Measurements from ENCODE around the gene RIC3. TPM values are rescaled to one million over a fixed set of nuclear protein-coding genes. Genes with fewer than 3 reads are reported as not detected.
A peak's percentile ranks its signal among the peaks of the same experiment; 100 is the strongest.

Gene RIC3
- total RNA-seq, 1 experiment from 2014 or later = 23.7 TPM

- Histone ChIP-seq H3K27ac (ENCODE audit: insufficient read length, low read depth, low read length) (no peak overlapping the region), H3K4me2 (ENCODE audit: insufficient read depth, insufficient read length, low read length) (no peak overlapping the region), H4K91ac (ENCODE audit: insufficient read length, low read depth, low read length) (no peak overlapping the region), H3K4me1 (ENCODE audit: insufficient read depth, low read length) (no peaks in the 10 kb centered on the region), H3K4ac (ENCODE audit: low read depth, low read length) (no peak overlapping the region), H2BK20ac (ENCODE audit: low read depth, low read length, poor library complexity, severe bottlenecking) (no peak overlapping the region), H2AK5ac (ENCODE audit: insufficient read length, low read length) (no peak overlapping the region), H3K23me2 (ENCODE audit: insufficient read length, low read depth, low read length, poor library complexity, severe bottlenecking) (no peaks in the 10 kb centered on the region), H2BK5ac (ENCODE audit: insufficient read length, low read length) (no peak overlapping the region), H4K20me1 (ENCODE audit: control insufficient read depth, insufficient read depth, insufficient read length) (no peaks in the 10 kb centered on the region), H3K79me2 (ENCODE audit: insufficient read depth, low read length) (no peaks in the 10 kb centered on the region), H3K23ac (ENCODE audit: insufficient read length, low read depth, low read length) (no peak overlapping the region), H2BK120ac (ENCODE audit: low read depth, low read length, poor library complexity, severe bottlenecking) (no peak overlapping the region), H2BK15ac (ENCODE audit: low read depth, low read length) (no peak overlapping the region), H4K8ac (replicated peaks; ENCODE audit: insufficient read length, low read depth, low read length) (no peak overlapping the region), H3K27me3 (ENCODE audit: insufficient read depth, low read length) (no peaks in the 10 kb centered on the region), H3K9me3 (ENCODE audit: control insufficient read depth, low read depth, low read length) (no peaks in the 10 kb centered on the region), H3K18ac (ENCODE audit: insufficient read length, low read depth, low read length) (no peak overlapping the region), H2AFZ (ENCODE audit: low read length) (no peak overlapping the region), H3K14ac (ENCODE audit: insufficient read depth, low read length) (no peak overlapping the region), H3K9ac (ENCODE audit: extremely low read depth, insufficient read length, low read length) (no peak overlapping the region), H2BK12ac (ENCODE audit: insufficient read length, low read depth, low read length) (no peak overlapping the region), H4K5ac (ENCODE audit: insufficient read length, low read depth, low read length) (no peak overlapping the region), H3K56ac (ENCODE audit: insufficient read length, low read depth, low read length) (no peak overlapping the region), H3K79me1 (ENCODE audit: insufficient read depth, low read depth, low read length, poor library complexity, severe bottlenecking) (no peaks in the 10 kb centered on the region), H3T11ph (ENCODE audit: low read length) (no peak overlapping the region)
- WGBS (ENCODE audit: extremely low coverage, insufficient read length, low lambda C conversion rate) = no CpG with 5 or more reads among the region's 4 CpGs
- Mint-ChIP-seq H3K4me1 (peaks cover 10 to 17% of the 10 kb centered on the region in 2 experiments), H3K27ac (no peak overlapping the region), H3K4me3 (no peak overlapping the region), H3K36me3 (ENCODE audit: insufficient read depth in 1 of 3, low read depth in 3 of 3) (no peaks in the 10 kb centered on the region), H3K9me3 (peaks cover 0 to 4% of the 10 kb centered on the region in 2 experiments; a peak in 3 of 5 replicates), H3K27me3 (ENCODE audit: low read depth) (peaks cover 27% of the 10 kb centered on the region)
- peak; percentile 58 for TF ChIP-seq CTCF (conservative IDR thresholded peaks at IDR 0.05)
- peak; percentile 67 for DNase-seq
Measured at GRCh38 chr11:8180469-8180868, 11.6 kb upstream of the RIC3 start.

Measured in H9 (cell line).